ENCODE measurements around the gene TNFAIP8. TPM values are rescaled to one million over a fixed set of nuclear protein-coding genes. Genes with fewer than 3 reads are reported as not detected.

The TNFAIP8 gene
- total RNA-seq, 1 experiment from 2014 or later, result 7.3 TPM

GRCh38 chr5:119332978-119333401 lies 22.8 kb upstream of the TNFAIP8 start:
- H3K23ac ChIP-seq (ENCODE audit: insufficient read length, low read depth, low read length), result no peak overlapping the region

More at GRCh38 chr5:119332978-119333401, 22.8 kb upstream of the TNFAIP8 start:
- H2AFZ ChIP-seq (ENCODE audit: low read length), result no peak overlapping the region
- no peak overlapping the region for H2BK120ac ChIP-seq (ENCODE audit: low read depth, low read length, poor library complexity, severe bottlenecking)
- H2AK5ac ChIP-seq (ENCODE audit: insufficient read length, low read length), result no peak overlapping the region
- H3K9ac ChIP-seq (ENCODE audit: extremely low read depth, insufficient read length, low read length), result no peak overlapping the region
- no peak overlapping the region for H4K8ac ChIP-seq (replicated peaks; ENCODE audit: insufficient read length, low read depth, low read length)
- DNase-seq, result no peak
- Mint-ChIP-seq H3K27me3 (ENCODE audit: low read depth) (no peaks in the 10 kb centered on the region), H3K4me1 (peaks cover 26 to 27% of the 10 kb centered on the region in 2 experiments), H3K4me3 (no peak overlapping the region), H3K27ac (no peak overlapping the region), H3K36me3 (ENCODE audit: insufficient read depth in 1 of 3, low read depth in 3 of 3) (no peaks in the 10 kb centered on the region), H3K9me3 (no peaks in the 10 kb centered on the region)
- no peak overlapping the region for H3K4me2 ChIP-seq (ENCODE audit: insufficient read depth, insufficient read length, low read length)
- no peak overlapping the region for H3K18ac ChIP-seq (ENCODE audit: insufficient read length, low read depth, low read length)
- H3T11ph ChIP-seq (ENCODE audit: low read length), result no peak overlapping the region
- H3K27ac ChIP-seq (ENCODE audit: insufficient read length, low read depth, low read length), result no peak overlapping the region
- no peak overlapping the region for H2BK12ac ChIP-seq (ENCODE audit: insufficient read length, low read depth, low read length)
- H2BK5ac ChIP-seq (ENCODE audit: insufficient read length, low read length), result no peak overlapping the region
- H3K23me2 ChIP-seq (ENCODE audit: insufficient read length, low read depth, low read length, poor library complexity, severe bottlenecking), result no peaks in the 10 kb centered on the region
- H3K14ac ChIP-seq (ENCODE audit: insufficient read depth, low read length), result no peak overlapping the region
- no peak overlapping the region for H4K5ac ChIP-seq (ENCODE audit: insufficient read length, low read depth, low read length)
- H3K27me3 ChIP-seq (ENCODE audit: insufficient read depth, low read length), result no peaks in the 10 kb centered on the region
- no CpG with 5 or more reads among the region's 4 CpGs for WGBS (ENCODE audit: extremely low coverage, insufficient read length, low lambda C conversion rate)
- no peak overlapping the region for H4K91ac ChIP-seq (ENCODE audit: insufficient read length, low read depth, low read length)
- no peaks in the 10 kb centered on the region for H3K79me1 ChIP-seq (ENCODE audit: insufficient read depth, low read depth, low read length, poor library complexity, severe bottlenecking)
- no peak overlapping the region for H2BK15ac ChIP-seq (ENCODE audit: low read depth, low read length)
- no peaks in the 10 kb centered on the region for H3K79me2 ChIP-seq (ENCODE audit: insufficient read depth, low read length)
- no peak overlapping the region for H3K56ac ChIP-seq (ENCODE audit: insufficient read length, low read depth, low read length)
- H2BK20ac ChIP-seq (ENCODE audit: low read depth, low read length, poor library complexity, severe bottlenecking), result no peak overlapping the region
- no peaks in the 10 kb centered on the region for H4K20me1 ChIP-seq (ENCODE audit: control insufficient read depth, insufficient read depth, insufficient read length)
- H3K4ac ChIP-seq (ENCODE audit: low read depth, low read length), result no peak overlapping the region
- no peak for TF ChIP-seq CTCF (conservative IDR thresholded peaks at IDR 0.05)
- H3K4me1 ChIP-seq (ENCODE audit: insufficient read depth, low read length), result no peaks in the 10 kb centered on the region
- H3K9me3 ChIP-seq (ENCODE audit: control insufficient read depth, low read depth, low read length), result no peaks in the 10 kb centered on the region

Data from H9 (cell line).